Activated CD4-positive, CD25-positive, alpha-beta regulatory T cell (primary cell): ENCODE measurements around the gene SMARCA4.

Experiments used
- DNase-seq, 4 experiments: peaks; one replicate each; lab custom pipeline; 2025; lab: John Stamatoyannopoulos, UW

Gene SMARCA4

DNA sequence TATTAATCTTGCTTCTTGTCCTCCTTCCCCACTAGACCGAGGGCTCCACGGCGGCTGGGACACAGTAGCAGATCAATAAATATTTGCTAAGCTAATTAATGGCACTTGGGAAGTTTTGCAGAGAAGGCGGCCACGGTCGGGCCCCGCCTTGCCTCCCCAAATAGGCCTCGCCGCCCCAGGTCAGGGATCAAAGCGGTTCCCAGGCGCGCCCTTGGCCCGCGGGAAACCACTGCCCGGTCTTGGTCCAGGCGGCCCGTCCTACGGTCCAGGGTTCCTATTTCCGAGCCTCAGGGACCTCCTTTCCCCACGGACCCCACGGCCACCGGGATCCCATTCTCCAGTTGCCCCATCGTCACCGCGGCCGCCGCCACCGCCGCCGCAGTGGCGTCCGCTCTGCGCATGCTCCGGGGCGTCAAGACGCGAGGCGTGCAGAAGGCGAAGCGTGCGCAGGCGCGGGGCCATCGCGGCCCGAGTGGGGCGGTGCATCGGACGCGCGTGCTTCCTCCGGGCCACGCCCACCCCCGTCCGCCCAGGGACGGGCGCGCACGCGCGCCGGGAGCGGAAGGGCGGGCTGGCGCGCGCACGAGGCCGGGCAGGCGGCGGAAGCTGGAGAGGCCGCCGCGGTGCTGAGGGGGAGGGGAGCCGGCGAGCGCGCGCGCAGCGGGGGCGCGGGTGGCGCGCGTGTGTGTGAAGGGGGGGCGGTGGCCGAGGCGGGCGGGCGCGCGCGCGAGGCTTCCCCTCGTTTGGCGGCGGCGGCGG lies at the start of gene SMARCA4:
TSS of gene SMARCA4 (plus strand) at position 717 of the 759 bp plus-strand sequence. CDS start 23,122 bp downstream, outside the sequence.
- peak; percentile 92 to 99 (median 97) for DNase-seq

DNA sequence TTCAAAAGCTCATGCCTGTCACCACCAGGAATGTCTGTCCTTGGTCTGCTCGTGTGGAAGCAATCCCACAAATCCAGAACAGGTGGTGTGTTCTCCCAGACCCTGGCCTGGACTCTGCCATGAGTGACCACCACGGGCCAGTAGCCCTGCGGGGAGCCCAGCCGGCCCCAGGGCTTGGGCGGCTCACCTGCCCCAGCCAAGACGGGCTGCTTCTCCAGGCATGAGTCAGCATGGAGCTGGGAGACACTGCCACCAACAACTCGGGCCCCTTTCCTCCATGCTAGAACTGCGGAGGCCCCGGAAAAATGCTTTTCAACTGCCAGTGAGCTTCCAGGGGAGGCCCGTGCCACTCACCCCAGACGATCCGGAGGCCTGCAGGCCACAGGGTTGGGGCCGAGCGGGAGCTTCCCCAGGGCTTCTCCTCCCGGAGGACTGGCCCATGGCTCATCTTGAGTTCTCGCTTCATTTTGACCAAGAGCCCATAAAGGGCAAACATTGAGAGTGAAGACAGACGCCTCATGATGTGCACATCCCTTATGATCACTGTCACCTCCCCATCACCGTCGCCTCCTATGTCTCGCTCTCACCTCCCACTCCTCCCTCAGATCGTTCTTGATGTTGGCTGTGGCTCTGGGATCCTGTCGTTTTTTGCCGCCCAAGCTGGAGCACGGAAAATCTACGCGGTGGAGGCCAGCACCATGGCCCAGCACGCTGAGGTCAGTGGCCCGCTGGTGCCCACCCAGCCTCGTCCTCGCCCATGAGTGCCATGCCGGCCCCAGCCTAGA lies 49.1 kb upstream of the SMARCA4 start:
- no peak for DNase-seq

DNA sequence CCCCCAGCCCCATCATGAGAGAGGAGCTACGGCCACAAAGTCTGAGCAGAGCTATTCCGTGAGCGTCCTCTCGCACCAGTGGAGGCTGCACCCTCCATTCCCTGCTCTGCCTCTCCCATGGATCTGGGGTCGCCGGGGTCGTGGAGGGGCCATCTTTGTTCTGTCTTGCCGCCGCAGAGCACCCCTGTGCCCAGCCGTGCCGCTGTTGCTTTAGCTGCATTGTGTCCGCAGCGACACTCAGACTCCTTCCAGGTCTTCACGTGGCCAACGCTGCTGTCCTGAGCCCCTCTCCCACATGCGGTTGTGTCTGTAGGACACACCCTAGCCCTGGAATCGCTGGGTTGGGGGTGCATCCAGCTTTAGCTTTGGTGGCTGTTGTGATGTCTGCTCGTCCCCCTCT lies 48.2 kb upstream of the SMARCA4 start:
- no peak for DNase-seq

DNA sequence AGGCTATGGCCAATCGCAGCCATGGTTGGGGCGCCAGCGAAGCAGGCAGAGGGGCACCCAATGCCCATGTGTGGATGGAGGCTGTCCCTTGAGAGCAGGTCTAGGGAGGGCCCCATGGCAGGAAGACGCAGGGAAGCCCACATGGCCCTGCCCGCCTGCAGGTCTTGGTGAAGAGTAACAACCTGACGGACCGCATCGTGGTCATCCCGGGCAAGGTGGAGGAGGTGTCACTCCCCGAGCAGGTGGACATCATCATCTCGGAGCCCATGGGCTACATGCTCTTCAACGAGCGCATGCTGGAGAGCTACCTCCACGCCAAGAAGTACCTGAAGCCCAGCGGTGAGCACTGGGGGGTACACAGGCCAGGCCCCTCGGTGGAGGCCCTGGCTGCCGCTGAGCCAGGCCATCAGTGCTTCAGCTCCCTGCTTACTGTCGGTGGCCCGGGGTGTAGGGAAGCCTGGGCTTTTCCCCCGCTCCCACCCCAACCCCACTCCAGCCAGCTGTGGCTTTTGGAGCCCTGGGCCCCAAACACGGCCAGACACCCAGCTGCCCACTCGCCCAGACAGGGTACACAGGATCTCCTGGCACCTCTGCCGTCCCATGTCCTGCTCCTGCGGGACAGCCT lies 47.0 kb upstream of the SMARCA4 start:
- no peak for DNase-seq

DNA sequence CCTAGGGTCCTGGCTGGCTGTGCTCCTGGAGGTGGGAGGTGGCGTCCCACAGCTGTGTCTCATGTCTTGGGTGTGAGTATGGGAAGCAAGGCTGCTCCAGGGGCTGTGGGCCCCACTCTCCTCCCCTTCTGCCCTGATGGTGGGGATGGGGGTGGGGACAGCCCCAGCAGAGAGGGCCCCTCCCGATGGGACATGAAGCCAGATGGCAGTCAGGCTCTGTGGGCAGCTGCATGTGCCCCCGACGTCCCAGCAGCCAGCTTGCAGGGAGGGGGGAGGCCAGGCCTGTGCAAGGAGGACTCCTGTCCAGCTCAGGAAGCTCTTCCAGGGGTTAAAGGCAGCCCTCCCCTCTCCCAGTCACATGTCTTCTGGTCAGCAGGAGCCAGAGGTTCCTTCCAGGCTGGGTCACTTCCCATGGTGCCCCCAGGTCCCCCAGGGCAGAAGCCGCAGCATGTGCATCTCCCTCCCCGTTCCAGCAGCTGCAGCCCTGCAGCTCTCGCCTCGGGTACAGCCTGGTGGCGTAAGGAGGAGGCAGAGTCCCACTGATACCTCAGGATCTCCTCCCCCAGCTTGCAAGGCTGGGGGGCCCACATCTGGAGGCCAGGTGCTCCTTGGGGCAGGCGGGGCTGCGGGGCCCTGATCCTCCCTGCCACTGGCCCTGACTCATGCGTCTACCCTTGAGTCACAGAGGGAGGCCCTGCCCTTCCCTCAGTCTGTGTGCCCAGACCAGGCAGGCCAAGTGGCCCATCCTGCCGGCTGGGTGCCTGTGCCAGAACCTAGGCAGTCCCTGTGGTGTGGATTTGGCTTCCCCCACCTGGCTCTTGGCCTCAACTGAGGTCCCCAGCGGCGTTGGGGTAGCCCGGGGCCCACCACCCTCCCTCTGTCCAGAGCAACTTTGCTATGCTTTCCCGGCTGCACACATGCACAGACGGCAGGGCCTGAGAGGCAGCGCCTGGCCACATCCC lies 45.4 kb upstream of the SMARCA4 start:
- DNase-seq = no peak

DNA sequence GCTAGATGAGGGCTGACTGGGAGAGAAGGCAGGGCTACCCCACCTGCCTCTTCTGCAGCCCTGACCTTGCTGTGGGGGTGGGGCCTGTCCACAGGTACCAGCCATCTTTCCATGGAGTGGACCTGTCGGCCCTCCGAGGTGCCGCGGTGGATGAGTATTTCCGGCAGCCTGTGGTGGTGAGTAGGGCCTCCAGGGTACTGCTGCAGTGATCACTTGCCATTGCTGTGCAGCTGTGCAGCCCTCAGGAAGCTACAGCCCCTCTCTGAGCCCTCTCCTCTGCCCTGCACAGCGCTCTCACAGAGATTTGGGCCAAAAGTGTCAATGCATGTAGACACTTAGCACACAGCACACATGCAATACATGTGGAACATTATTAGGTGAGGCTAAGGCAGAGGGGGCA lies 44.2 kb upstream of the SMARCA4 start:
- DNase-seq = no peak

DNA sequence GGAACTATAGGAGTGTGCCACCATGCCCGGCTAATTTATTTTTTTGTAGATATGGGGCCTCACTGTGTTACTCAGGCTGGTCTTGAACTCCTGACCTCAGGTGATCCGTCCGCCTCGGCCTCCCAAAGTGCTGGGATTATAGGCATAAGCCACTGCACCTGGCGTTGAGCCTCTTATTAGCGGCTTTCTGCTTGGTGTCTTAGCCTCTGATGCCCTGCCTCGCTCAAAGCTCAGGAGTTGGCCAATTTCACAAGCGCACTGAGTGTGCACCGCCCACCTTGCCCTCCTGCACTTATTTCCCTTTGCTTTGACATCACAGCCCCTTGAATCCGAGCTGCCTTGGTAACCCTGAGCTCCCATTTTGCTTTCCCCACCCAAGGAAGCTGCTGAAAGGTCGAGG lies 42.5 kb upstream of the SMARCA4 start:
- no peak for DNase-seq

DNA sequence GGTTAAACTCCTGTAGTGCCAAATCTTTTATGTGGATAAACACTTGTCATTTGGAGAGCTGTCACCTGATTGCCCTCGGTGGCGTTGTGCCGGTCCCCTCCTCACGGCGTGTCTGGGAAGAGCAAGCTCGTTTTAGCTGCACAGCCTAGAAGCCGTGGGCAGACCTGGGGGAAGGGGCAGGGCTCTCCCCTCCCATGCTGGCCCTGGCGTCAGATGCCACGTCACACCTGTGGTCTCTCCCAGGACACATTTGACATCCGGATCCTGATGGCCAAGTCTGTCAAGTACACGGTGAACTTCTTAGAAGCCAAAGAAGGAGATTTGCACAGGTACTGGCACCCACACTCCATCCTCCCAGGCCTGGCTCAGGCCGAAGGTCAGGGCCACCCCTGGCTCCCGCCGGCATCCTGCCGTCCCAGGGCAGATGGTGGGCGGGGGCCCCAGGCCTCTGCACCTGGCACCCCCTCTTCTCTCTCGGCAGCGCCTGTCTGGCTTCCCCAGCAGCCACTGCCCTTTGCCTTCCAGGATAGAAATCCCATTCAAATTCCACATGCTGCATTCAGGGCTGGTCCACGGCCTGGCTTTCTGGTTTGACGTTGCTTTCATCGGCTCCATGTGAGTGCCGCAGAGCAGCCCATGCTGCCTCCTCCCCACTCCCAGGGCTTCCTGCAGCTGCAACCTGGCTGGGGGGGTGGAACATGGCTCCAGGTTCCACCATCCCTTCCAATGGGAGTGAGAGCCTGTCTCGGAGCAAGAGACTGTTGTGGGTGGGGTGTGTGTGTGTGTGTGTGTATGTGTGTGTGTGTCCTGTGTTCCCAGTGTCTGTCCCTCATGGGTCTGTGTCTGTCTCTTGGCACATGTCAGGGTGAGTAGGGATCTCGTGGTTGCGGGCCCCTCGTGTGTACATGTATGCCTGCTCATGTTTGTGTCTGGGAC lies 41.2 kb upstream of the SMARCA4 start:
- DNase-seq = no peak

DNA sequence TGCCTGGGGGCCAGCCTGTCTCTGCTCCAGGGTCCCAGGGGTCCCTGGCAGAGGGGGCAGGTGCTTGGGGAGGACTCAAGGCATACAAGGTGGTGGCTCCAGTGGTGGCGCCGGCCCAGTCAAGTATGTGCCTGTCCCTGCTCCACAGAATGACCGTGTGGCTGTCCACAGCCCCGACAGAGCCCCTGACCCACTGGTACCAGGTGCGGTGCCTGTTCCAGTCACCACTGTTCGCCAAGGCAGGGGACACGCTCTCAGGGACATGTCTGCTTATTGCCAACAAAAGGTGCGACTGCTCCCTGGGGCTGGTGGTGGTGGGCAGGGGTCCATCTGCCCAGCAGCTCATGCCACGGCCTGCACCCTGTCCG lies 40.6 kb upstream of the SMARCA4 start:
- DNase-seq = no peak

DNA sequence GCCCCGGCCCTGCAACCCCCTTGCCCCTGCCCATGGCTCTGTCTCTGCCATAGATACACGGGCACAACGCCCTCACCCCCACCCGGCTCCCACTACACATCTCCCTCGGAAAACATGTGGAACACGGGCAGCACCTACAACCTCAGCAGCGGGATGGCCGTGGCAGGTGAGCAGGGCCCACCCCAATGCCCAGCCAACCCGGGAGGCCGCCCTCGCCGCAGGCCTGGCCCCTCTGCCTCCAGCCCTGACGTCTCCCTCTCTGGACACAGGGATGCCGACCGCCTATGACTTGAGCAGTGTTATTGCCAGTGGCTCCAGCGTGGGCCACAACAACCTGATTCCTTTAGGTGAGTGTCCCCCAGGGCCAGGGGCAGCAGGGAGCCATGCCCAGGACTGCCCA lies 40.0 kb upstream of the SMARCA4 start:
- no peak for DNase-seq

DNA sequence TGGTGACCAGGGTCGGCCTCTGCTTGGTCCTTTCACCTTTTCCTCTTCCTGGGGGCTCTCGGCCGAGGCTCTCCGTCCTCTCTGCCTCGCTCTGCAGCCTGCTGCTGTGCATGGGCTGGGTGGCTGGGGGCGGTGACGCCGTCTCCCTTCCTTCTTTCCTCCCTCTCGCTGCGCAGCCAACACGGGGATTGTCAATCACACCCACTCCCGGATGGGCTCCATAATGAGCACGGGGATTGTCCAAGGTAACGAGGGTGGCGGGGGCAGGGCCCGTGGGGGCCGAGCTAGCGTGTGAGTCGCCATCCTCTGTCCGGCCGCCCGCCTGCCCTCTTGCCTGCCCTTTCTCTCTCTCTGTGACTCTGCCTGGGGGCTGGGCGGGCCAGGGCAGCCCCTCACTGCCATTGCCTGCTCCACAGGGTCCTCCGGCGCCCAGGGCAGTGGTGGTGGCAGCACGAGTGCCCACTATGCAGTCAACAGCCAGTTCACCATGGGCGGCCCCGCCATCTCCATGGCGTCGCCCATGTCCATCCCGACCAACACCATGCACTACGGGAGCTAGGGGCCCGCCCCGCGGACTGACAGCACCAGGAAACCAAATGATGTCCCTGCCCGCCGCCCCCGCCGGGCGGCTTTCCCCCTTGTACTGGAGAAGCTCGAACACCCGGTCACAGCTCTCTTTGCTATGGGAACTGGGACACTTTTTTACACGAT lies 39.5 kb upstream of the SMARCA4 start:
- no peak for DNase-seq

DNA sequence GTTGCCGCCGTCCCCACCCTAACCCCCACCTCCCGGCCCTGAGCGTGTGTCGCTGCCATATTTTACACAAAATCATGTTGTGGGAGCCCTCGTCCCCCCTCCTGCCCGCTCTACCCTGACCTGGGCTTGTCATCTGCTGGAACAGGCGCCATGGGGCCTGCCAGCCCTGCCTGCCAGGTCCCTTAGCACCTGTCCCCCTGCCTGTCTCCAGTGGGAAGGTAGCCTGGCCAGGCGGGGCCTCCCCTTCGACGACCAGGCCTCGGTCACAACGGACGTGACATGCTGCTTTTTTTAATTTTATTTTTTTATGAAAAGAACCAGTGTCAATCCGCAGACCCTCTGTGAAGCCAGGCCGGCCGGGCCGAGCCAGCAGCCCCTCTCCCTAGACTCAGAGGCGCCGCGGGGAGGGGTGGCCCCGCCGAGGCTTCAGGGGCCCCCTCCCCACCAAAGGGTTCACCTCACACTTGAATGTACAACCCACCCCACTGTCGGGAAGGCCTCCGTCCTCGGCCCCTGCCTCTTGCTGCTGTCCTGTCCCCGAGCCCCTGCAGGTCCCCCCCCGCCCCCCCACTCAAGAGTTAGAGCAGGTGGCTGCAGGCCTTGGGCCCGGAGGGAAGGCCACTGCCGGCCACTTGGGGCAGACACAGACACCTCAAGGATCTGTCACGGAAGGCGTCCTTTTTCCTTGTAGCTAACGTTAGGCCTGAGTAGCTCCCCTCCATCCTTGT lies 38.8 kb upstream of the SMARCA4 start:
- no peak for DNase-seq

DNA sequence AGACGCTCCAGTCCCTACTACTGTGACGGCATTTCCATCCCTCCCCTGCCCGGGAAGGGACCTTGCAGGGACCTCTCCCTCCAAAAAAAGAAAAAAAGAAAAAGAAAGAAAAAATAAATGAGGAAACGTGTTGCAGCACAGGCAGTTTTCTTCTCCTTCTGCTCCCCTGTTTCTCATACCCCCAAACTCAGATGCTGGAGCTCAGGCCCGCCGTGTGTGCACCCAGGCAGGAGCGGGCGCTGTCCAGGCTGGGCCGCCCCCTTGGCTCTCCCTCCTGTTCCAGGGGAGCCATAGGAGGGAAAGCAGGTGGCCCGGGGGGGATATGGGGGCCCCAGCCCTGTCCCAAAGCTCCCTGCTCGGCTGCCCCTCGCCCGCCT lies 38.2 kb upstream of the SMARCA4 start:
- DNase-seq = no peak

DNA sequence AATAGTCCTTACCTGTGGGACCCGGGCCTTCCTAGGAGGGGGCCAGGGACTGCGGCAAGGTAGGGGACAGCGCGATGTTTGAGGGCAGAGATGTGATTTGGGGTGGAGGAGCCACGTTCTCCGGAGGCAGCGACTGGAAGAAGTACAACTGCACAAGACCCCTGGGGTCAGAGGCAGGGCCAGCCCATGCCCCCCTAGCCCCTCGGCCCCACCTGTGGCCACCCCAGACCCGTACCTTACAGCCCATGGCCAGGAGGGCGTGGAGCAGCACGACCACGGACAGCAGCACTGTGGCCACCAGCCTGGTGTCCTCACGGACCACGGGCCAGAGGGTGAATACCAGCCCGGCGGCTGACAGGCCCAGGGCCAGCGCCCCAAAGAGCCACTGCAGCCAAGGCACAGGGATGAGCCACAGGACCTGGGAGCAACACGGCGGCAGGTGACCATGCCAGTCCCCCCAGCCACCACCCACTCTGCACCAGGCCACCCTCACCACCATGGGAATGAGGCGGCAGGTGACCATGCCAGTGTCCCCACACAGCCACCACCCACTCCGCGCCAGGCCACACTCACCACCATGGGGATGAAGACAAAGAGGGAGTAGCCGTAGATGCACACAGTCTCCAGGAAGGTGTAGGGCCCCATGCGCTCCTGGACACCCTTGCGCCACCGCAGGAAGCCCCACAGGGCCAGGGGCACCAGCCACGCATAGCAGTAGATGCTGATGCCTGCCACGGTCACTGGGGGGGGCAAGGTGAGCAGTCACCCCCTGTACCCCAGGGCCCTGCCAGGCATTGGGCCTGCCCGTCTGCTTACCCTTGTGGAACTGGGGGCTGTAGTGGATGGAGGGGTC lies 37.3 kb upstream of the SMARCA4 start:
- no peak for DNase-seq

DNA sequence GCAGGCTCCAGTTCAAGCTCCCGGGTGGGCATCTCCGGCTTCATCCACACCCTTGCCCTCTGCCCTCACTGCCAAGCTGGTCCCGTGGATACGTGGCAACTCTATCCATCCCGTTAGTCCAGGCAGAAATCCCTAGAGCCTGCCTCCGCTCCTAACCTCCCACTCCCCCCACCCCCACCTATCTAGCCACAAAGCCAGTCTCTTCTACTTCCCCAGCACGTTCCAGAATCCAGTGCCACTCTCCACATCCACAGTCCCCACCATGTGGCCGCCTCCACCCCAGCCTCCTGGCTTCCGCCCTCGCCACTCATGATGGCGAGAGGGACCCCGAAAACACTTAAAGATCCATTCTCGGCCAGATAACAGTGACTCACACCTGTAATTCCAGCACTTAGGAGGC lies 36.2 kb upstream of the SMARCA4 start:
- DNase-seq = no peak

DNA sequence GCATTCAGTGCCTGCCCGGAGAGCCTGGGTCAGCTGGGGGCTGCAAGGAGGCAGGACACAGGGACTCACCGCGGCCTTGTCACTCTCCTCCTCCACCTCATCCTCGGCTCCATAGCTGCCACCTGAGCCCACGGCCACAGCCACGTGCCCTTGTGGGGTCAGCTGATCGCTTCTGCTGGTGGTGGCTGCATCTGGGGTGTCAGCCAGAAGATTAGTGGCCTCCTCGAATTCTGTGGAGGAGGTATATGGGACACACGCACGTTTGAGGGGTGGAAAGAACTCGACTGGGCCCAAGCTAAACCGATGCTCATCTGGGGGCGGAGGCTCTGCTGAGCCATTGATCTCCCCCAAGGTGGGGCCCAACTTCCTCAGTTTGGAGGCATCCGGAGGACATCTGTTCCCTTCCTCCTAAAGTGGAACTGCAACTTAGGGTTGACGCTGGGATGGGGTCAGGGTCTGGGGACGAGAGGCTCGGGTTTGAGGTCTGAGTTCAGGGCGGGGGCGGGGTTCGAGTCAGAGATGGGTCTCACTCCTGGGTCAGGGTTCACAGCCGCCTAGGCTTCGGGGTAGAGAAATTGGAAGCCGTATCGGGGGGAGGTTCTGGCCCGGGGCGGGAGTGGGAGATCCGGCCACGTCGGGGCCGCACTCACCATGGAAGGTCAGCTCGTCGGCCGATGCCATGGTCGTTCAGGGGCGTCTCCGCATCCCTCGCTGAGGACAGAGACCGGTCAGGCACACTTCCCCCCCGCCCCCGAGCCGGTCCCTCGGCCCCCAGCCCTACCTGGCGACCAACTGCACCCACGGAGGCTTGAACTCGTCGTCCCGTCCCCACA lies 32.9 kb upstream of the SMARCA4 start:
- DNase-seq = no peak

DNA sequence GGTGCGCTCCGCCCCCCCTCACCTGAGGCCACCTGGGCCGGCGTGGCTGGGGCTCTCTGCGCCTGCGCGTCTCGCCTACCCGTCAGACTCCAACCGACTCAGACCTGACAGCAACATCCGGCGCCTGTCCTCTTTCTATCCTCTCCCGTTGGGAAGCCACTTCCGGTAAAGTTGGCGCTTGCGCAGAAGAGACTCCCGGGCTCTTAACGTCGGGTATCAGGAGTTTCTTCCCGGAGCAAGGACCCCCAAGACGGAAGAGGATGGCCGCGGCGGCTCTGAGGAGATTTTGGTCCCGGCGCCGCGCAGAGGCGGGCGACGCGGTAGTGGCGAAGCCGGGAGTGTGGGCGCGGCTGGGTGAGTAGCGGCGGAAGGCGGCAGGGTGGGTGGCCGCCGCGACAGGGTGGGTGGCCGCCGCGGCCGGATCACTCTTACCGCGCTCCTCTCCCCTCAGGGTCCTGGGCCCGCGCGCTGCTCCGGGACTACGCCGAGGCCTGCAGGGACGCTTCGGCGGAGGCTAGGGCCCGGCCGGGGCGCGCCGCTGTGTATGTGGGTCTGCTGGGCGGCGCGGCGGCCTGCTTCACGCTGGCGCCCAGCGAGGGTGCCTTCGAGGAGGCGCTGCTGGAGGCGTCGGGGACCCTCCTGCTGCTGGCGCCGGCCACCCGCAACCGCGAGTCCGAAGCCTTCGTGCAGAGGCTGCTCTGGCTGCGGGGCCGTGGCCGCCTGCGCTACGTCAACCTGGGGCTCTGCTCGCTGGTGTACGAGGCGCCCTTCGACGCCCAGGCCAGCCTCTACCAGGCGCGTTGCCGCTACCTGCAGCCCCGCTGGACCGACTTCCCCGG lies 32.0 kb upstream of the SMARCA4 start, which contains the start of the genes TIMM29 and YIPF2:
TSS of gene TIMM29 (plus strand) at position 249 of the 839 bp plus-strand sequence. CDS start at position 261, 12 bp downstream.
TSS of gene YIPF2 (minus strand) at position 77 of the 839 bp plus-strand sequence. CDS start 229 bp downstream, outside the sequence.
- peak; percentile 76 to 91 (median 86) for DNase-seq
